Midbrain (tissue), 1 donor: ENCODE measurements around the gene SHISA6.
A peak's percentile ranks its signal among the peaks of the same experiment; 100 is the strongest.

Experiments
- DNase-seq: peaks from one replicate; lab custom pipeline; 2025; lab: John Stamatoyannopoulos, UW

Gene SHISA6

DNA sequence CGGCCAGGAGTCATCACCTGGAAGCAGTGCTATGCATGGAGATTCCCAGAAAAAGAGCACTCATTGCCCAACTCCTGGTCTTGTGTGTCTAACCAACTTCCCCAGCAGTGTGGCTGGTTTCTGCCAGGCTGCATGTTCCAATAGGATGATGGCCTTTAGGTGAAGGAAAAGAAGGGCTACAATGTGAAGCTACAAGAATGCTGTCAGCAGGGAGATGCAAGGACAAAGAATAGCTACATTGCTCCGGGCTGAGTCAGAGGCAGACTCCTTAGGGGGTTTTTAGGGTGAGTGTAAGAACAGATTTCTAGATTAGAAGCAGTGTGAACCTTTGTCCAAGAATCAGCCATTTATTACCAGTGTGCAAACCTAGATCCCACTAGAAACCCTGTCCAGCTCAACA, 294.2 kb downstream of the SHISA6 start:
- DNase-seq: no peak

DNA sequence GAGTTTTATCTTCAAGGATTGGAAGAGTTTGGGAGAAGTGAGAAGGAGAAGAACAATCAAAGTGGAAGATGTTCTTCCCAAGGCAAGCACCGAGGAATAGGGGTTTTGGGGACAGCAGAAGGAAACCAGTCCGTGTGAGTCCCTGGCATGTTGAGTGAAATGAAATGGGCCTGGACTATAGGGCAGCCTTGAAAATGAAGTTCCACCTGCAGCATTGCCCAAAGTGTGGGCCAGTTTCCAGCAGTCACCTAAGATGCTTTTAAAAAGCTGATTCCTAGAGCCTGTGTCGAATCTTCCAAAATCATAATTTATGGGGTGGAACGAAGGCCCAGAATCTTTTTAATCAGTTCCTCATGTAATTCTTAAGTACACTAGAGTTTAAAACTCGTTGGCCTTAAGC, 297.4 kb downstream of the SHISA6 start:
- DNase-seq: no peak

GRCh38 chr17:11539637-11540036, 298.6 kb downstream of the SHISA6 start:
- DNase-seq: no peak

DNA sequence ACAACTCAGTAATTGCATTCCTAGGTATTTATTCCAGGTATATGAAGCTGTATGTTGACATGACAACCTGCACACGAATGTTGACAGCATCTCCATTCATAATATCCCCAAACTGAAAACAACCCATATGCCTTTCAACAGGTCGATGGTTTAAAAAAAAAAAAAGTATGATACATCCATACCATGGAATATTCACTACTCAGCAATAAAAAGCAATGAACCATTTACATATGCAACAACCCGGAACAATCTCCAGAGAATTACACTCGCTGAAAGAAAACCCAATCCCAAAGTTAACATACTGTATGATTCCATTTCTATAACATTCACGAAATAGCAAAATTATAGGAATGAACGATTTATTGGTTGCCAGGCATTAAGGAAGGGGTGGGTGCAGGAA, 304.0 kb downstream of the SHISA6 start:
- no peak for DNase-seq

- DNase-seq: no peak
These were observed 304.7 kb downstream of the SHISA6 start for GRCh38 chr17:11545696-11546095.

DNA sequence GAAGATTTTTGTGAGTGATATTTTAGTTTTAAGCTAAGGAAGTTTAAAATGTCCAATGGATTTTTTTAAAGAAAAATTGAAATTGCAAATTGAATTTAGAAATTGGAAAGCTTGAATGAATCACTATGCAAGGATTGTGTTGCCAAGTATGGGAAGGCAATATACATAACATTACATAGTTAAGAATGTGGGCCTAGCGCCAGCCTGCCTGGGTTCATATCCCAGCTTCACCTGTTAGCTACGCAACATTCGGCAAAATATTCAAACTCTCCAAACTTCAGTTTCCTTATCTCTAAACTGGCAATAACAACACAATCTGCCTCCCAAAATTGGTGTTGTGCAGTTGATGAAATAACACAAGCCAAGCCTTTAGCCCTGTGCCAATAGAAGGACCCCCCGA, 306.8 kb downstream of the SHISA6 start:
- no peak for DNase-seq

DNA sequence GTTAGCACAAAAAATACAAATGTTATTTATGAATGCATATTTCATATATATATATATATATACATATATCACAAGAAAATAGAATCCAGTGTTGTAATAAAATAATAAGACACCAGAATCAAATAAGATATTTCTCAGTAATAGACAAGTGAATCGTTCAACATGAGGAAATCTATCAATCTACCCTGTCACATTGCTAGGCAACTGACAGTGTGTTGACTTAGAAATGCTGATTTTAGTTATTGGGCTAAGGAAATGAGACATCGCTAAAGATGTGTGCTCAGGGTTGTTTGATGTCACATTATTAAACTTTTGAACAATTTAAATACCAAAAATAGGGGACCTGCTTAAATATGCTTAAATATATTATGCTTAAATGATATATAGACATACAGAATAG, 307.4 kb downstream of the SHISA6 start:
- DNase-seq: no peak

- no peak for DNase-seq
These were observed 309.4 kb downstream of the SHISA6 start for GRCh38 chr17:11550431-11550830.

DNA sequence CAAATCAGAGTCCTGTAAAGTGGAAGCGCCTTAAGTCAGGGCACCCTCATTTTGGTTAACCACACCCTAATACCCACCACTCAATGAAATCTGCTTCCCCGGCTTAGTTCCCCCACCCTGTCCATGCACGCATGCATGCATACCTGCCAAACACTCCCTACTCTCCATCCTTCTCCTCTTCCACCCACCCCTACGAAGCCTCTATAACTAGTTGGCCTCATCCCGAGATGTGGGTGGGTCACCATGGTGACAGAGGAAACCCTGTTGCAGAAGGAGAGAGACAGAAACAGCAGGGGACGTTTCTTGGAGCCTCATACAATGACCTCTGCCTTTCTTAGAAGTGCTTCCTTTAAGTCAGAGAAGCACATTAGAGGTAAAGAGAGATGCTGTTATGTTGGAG, 310.4 kb downstream of the SHISA6 start:
- no peak for DNase-seq

GRCh38 chr17:11553135-11553534, 312.1 kb downstream of the SHISA6 start:
- no peak for DNase-seq

DNA sequence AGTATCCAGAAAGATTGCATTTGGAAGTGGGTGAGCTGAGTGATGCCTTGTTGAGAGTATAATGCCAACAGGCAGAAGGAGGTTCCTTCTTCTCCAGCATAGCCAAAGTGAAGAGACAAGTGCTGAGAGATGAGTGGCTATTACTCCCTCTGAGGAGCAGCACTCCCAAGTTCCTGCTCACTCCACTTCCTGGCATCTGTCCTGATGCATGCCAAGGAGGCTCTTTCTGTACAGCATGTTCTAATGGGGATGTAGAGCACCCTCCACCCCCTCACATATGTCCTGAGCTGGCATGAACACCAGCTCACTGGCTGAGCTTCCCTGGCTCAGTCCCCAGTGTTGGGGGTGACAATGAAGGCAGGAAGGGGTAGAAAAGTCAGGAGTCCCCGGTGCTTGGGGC, 313.0 kb downstream of the SHISA6 start:
- no peak for DNase-seq

DNA sequence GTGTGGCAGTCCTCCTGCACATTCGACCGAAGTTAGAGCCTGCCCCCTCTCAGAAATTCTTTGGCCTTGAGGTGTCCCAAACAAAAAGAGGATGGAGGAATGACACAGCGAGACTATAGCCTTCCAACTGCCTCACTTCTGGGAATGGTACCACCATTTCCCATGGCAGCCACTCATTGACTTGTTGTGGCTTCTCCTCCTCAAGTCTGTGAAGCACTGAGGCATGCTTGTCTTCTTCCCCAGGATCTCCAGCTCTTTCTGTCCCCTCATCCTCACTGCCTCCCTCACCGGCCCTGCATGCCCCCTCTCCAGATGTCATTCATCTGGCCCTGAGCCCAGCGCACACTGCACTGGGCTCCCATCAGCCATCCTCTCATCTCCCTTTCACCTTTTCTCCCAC, 313.5 kb downstream of the SHISA6 start:
- DNase-seq: no peak

DNA sequence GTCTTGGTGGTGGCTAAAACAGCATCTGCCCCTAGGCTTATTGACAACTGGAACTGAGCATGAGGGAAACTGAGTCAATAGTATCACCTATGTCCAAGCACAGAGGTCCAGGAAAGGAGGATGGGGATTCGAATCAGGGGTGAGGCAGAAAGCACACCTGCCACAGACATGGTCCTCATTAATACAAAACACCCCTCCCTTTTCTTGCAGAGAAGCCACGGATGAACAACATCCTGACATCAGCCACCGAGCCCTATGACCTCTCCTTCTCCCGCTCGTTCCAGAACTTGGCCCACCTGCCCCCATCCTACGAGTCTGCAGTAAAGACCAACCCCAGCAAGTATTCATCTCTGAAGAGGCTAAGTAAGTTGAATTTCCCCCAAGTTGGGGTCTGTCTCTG, 314.5 kb downstream of the SHISA6 start:
- no peak for DNase-seq

DNA sequence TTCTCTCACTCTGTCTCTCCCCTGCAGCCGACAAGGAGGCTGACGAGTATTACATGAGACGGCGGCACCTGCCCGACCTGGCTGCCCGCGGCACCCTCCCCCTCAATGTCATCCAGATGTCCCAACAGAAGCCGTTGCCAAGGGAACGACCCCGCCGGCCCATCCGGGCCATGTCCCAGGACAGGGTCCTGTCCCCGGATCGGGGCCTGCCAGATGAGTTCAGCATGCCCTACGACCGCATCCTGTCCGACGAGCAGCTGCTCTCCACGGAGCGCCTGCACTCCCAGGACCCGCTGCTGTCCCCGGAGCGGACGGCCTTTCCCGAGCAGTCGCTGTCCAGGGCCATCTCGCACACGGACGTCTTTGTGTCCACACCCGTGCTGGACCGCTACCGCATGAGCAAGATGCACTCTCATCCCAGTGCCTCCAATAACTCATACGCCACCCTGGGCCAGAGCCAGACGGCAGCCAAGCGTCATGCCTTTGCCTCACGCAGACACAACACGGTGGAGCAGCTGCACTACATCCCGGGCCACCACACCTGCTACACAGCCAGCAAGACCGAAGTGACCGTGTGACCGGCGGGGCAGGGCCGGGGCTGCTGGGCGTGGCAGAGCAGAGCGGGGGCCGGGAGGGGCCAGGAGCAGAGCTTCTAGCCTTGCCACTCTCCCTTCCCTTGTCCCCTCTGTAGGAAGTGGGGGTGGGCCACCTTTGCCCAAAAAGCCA, 316.9 kb downstream of the SHISA6 start:
- DNase-seq: no peak

DNA sequence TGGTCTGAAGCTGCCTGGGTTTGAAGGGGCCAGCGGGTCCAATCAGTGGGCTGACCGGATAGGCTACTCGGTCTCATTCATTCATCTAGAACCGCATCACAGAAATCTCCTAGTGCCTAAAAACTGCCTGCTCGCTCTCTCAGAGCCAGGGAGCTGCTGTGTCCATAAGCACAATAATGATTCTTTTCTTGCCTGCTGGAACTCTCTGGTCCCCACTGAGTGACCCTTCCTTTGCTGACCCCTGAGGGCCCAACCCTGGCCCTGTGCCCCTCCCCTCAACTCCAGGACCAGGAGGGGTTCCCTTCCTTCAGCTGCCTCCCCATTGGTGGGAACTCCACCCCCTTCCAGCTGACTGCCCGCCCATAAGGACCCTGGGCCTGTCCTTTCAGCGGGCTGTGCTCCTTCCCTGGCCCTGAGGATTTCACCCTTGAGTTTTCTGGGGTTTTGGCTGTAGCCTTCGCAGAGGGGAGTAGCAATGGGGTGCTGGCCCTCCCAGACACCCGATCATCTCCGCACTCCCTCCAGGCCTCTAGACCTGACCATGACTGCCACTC, 317.7 kb downstream of the SHISA6 start:
- no peak for DNase-seq

GRCh38 chr17:11559601-11560000, 318.6 kb downstream of the SHISA6 start:
- DNase-seq: no peak

DNA sequence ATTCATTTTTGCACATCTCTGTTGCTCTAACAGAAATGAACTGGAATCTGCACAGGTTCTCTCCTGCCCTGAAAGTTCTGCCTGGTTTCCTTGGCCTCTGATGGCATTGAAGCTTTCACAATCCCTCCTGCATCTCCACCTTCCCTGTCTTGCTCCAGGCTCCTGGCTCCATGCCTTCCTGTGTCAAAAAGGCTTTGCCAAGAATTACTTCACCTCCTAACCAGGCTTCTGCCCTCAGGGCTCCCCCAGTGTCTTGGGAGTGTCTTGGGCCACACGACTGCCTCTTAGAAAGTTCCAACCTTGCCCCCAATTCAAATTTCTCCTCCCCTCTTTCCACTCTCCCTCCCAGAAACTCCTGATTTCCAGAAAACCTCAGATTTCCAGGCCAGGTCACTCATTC, 320.3 kb downstream of the SHISA6 start:
- DNase-seq: no peak

DNA sequence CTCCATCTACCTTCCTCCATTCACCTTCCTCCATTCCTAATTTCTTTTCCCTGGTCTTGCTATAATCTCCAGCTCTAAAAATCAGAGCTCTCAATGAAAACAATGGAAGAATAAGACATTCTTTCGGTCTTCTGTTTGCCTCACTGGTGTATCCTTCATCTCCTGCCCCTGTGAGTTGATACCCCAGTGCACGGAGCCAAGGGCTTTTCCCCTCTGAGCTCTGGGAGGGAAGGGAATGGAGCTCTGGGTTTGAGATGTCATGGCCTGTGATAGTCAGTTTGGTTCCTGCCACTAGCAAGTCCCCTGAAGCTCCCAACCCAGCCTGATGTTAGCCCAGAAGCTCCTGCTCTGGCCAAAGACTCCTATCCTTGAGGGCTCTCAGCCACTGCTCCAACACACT, 320.7 kb downstream of the SHISA6 start:
- DNase-seq: no peak

DNA sequence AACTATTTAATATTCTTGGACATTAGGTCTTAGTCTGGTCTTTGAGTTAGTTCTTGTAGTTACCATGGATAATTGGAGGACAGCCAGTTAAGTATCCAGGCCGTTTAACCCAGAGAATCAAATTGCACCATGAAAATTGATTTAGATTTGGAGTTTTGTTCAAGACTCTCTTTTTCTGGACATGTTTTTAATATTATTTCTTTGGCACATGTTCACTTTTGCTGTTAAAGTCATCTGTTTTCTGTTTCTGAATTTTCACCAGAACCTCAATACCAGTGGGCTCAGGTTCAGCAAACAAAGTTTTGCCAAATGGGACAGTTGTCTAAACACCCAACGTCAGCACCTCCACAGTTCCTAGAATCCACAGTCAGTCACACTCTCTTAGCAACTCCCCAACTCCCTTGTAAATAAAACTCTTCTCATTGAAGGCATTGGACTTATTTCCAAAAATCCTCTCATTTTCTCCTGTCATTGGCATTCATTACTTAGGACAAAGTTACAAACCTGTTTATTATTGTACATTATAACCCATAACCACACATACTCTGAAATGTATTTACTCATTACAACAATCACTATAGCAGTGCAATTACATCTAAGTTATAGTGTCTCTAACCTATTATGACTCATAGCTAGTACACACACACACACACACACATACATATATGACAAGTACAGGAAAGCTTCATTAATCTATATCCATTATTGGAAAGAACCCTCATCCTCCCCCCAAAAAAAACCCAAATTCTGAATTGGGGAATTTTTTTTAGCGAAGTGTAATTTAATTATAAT, 323.8 kb downstream of the SHISA6 start:
- DNase-seq: peak; percentile 72

DNA sequence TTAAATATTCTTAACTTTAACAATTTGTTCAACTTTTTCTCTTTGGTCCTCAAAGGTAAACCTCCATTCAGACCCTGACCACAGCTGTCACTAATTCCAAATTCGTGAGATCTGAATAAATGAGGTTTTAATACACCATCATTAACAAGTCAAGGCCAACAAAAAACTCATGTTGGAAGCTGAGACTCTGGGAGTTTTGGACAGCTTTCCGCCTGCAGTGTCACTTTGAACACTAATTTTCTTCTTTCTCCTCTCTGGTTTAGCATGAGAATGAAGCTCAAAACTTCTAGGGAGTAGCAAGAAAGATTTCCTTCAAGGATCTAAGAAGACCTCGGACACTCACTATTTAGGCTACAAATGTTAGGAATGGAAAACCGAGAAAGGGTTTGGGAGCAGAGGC, 324.6 kb downstream of the SHISA6 start:
- DNase-seq: no peak

DNA sequence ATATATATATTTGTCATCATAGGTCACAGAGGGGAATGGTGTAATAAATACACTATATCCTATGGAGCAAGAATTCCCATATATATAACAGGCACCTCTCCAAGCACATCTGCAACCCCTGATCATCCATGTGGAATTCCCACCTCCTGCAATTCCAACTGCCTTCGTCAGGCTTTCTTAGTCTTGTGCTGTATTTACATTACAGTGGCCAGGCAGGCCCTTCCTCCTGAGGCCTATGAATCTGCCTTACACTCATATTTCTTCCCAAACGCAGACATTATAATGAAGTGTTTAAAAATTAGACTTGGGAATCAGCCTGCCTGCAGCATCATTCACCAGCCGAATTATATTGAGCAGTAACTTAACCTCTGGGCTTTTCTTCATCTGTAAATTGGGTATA, 338.0 kb downstream of the SHISA6 start:
- DNase-seq: no peak

- DNase-seq: no peak
These were observed 339.7 kb downstream of the SHISA6 start for GRCh38 chr17:11580677-11581076.

DNA sequence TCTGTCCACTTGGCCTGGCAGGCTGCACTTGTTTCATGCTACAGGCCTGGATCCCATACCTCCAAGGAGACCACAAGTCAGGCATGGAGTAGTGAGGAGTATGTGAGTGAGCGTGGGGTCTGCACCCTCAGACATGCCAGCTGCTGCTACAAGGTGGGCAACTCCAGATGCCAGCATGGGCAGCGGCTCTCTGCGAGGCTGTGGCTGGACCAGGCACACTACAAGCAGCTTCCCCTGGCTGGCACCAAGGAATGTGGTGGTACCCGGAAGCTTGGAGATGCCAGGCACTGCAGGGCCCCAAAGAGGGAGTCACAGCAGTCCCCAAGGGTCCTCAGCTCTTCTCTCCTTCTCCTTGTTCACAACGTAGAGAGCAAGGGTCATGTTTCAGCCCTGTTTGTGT, 341.2 kb downstream of the SHISA6 start:
- no peak for DNase-seq
